Measurements from ENCODE around the gene USF2.
"Not testable (repeated sequence)": the region's sequence is repeated elsewhere in the genome, so short reads cannot be mapped to it uniquely, and the experiment has no call there.

The USF2 gene

DNA sequence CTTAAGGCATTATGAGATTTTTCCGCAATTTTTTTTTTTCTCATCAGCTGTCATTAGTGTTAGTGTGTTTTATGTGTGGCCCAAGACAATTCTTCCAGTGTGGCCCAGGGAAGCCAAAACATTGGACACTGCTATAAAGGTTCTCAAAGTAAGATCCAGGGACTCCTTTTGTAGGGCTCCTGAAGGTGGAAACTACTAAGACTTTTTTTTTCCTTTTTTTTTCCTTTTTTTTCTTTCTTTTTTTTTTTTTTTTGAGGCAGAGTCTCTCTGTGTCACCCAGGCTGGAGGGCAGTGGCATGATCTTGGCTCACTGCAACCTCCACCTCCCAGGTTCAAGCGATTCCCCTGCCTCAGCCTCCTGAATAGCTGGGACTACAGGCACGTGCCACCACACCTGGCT, 16.7 kb downstream of the USF2 start:
- not testable (repeated sequence) for DNase-seq

DNA sequence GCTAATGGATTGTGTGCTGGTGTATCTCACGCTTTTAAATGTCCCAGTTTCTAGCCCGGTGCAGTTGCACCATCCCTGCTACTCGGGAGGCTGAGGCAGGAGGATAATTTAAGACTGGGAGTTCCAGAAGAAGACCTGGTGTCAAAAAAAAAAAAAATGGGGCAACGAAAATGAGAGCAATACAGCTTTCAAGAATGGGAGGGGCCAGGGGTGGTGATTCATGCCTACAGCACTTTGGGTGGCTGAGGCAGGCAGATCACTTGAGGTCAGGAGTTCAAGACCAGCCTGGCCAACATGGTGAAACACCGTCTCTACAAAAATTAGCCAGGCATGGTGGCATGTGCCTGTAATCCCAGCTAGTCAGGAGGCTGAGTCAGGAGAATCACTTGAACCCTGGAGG, 17.3 kb downstream of the USF2 start:
- DNase-seq = not testable (repeated sequence)

DNA sequence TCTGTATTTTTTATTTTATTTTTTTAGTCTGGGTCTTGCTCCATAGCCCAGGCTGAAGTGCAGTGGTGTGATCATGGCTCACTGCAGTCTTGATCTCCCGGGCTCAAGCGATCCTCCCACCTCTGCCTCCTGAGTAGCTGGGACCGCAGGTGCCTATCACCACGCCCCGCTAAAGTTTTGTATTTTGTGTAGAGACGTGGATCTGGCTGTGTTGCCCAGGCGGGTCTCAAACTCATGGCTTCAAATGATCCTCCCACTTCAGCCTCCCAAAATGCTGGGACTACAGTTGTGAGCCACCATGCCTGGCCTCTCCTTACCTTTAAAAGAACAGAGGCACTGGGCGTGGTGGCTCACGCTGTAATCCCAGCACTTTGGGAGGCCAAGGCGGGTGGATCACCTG, 19.0 kb downstream of the USF2 start:
- DNase-seq = no peak

DNA sequence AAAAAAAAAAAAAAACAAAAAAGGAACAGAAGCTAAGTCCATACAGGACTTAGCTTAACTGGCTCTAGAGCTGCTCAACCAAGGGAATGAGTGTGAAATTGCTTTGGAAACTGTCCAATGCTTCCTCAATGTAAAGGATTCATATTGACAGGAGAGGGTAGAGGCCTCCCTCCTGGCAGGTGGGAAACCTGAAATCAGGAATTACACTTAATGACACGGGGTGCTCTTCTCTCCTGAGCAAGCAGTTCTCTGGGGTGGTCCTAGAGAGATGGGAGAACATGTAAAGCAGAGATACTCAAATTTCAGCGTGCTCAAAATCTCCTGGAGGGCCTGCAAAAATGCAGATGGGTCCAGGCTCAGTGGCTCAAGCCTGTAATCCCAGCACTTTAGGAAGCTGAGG, 19.6 kb downstream of the USF2 start:
- no peak for DNase-seq

DNA sequence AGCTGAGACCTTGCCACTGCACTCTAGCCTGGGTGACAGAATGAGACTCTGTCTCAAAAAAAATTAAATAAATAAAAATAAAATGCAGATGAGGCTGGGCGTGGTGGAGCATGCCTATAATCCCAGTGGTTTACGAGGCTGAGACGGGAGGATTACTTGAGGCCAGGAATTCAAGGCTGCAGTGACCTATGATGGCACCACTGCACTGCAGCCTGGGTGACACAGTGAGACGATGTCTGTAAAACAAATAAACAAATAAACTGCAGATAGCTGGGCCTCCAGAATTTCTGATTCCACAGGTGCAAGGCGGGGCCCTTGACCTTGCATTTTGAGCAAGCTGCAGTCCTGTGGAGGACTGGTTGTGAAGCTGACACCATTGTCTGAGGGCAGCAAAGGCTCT, 20.1 kb downstream of the USF2 start:
- DNase-seq = no peak

DNA sequence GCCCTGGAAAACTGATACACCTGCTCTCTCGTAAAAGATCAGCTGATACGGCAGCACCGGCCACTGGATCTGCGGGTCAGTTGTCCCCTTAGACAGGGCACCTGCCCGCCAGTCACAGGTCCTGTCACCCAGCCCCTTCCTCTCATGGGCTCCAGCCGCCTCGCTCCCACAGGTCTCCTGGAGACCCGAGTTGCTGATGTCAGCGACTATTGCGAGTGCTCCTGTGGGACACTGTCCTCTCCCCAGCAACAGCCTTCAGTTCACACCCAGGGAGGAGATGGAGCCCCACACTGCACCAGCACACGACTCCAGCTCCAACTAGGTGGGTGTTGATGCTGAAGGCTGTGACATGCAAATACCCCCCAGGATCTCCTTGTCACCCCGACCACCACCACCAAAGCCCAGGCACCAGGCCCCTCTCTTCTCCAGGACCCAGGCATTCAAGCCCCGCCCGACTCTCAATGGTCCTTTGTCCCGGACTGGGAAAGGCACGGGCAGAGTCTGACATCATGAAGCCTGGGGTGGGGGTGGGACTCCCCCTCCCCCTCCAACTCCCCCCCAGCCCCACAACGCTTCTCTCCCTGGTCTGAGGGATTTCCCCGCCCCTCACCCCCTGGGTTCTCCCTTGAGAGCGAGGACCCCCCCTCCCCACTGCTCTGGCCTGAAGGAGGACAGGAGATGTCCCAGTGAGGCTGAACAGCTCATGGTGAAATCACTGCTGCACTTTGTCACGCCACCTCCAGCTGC, 21.8 kb downstream of the USF2 start:
- no peak for DNase-seq

DNA sequence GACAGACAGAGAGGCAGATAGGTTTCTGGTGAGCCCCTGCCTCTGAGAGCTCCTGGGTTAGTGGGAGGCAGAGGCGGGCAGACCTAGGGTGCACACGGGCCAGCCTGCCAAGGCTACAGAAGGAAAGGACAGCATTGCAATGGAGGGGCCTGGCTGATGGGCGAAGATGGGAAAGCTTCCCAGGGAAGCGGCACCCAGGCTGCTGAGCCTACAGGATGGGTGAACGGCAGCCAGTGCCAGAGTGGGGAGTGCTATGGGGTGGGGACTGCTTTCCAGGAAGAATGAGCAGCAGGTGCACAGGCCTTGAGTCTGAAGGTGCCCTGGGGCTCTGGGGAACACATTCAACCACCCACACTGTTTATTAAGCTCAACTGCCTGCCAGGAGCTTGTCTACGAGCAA, 22.5 kb downstream of the USF2 start:
- DNase-seq = no peak

DNA sequence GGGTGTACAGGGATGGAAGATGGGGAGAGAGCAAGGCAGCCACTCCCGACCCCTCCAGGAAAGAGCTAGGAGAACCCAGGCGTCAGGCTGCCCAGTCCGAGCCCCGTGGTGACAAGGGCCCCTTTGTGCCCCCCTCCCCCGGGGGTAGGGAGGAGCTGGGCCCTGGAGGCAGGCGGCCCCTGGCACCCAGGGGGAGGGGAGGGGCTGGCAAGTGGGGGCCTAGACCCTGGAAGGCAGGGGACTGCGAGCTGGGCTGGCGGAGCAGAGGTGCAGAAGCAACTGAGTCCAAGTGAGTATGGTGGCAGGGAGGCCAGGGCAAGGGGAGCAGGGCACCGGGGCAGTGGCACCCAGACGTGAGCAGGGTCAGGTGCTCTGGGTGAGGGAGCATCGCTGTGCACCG, 23.2 kb downstream of the USF2 start, which contains the start of gene MAG:
TSS of gene MAG (plus strand) at position 246 of the 400 bp plus-strand sequence. CDS start 3,248 bp downstream, outside the sequence.
- no peak for DNase-seq

DNA sequence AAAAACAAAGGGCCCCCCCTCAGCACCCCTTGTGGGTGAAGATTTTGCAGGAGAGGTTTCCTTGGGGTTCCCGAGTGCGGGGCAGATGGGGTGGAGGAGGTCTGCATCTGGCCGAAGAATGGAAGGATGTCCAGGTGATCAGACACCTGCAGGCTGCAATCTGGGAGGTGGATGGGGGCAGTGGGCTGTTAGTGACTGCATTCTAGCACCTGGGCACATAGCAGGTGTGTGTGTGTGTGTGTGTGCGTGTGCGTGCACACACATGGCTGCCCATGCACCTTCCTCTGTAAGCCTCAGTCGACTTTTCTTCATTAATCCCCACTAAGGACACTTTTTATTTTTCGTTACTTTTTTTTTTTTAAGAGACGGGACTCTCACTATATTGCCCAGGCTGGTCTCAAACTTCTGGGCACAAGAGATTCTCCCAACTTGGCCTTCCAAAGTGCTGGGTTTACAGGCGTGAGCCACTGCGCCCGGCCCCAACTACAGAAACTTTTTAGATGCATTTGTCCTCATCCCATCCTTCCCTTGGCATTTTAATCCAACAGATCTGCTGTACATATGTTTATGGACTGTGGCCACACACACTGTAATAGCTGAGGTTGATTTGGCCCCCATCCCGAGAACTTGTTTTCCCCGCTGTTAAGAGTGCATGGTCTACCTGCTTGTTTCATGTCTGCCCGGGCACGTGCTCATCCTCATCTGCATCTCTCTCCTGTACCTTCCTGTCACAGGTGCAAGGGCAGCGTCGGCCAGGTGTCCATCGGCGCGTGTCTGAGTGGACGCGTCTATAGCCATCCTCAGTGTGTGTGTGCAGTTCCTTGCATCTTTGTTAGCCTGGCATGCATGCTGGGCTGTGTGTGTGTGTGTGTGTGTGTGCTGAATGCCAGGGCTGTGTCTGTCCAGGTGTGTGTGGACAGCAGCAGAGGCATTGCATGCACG, 23.9 kb downstream of the USF2 start:
- no peak for DNase-seq

DNA sequence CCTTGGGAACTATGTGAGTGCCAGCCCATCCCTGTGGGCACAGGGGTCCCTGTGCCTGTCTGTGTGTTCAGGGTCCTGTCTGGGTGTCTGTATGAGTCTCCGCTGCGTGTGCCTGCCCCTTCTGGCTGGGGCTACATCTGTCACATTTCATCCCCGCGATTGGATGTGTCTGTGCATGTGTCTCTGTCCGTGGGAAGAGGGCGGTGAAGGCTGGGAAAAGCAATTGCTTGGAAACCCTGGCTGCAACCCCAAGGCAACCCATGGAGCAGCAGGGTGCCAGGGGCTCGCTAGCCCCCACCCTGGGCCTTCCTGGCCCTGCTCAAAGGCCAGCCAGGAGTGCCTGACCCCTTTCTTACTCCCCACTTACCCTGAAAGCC, 24.6 kb downstream of the USF2 start:
- DNase-seq = no peak

DNA sequence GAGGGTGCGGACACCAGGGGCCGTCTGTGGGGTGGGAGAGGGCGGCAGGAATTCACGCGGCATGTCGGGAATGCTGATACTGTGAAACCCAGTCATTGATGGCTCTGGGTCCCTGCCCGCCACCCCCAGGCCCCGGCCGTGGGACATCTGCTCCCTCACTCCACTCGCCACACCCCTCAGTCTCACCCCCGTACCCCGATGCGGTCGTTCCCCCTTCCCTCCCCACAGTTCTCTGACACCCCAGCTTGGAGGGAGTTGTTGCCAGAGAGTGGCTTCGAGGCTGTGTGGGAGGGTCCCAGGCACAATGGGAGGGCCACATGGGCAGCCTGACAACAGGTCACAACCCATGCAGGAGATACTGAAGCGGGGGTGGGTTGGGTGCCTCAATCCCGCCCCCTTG, 25.0 kb downstream of the USF2 start:
- DNase-seq = no peak

DNA sequence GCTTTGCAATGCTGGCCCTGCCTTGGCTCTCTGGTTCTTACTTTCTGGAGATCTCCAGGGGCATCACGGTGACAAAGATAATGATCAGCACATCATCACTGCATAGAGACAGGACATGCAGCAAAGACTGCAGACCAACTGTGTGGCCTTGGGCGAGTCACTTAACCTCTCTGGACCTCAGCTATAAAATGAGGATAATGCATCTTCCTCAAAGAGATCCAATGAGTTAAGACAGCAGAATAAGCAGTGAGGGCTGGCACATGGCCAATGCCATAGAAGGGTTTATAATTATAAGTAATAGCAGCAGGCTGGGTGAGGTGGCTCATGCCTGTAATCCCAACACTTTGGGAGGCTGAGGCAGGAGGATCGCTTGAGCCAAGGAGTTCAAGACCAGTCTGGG, 25.6 kb downstream of the USF2 start:
- no peak for DNase-seq

DNA sequence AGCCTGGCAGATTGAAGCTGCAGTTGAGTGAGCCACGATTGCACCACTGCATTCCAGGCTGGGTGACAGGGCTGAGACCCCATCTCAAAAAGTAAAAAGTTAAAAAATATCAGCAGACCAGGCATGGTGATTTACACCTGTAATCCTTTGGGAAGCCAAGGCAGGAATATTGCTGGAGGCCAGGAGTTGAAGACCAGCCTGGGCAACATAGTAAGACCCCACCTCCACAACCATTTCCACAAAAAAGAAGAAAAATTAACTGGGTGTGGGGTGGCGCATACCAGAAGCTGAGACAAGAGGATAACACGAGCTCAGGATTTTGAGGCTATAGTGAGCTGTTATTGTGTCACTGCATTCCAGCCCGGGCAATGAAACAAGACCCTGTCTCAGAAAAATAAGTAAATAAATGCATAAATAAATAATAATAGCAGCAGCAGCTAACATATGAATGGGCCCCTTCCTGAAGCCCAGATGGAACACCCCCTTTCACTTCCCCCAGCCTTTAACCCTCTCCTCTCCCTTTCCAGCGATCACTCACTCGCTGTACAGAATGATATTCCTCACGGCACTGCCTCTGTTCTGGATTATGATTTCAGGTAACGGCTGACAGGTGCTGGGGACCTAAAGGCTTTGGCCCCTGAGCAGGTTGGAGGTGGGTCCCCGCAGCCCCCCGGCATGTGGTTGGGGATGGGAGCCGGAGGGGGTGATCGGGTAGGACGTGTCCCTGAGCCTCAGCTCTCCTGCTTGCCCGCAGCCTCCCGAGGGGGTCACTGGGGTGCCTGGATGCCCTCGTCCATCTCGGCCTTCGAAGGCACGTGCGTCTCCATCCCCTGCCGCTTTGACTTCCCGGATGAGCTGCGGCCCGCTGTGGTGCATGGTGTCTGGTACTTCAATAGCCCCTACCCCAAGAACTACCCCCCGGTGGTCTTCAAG, 26.4 kb downstream of the USF2 start:
- no peak for DNase-seq

DNA sequence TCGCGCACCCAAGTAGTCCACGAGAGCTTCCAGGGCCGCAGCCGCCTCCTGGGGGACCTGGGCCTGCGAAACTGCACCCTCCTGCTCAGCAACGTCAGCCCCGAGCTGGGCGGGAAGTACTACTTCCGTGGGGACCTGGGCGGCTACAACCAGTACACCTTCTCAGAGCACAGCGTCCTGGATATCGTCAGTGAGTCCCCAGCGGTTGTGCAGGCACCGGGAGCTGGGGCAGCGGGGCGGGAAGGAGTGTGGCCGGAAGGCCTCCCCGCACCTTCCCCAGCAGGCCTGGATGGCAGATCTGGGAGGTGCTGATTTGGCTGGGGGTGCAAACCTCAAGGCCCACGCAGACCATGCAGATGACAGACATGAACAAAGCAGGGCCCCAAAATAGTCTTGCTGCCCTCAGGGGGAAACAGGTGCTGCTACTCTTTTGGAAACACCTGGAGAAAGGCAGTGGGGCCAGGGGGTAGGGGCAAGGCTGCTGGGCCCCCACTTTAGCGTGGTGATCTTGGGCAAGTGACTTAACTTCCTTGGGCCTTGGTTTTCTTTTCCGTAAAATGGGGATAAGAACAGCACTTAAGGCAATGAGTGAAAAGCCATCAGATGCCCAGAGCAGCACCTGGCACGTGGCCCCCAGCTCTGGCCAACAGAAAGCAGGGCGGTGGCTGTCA, 27.2 kb downstream of the USF2 start:
- DNase-seq = peak; percentile 30 to 43

DNA sequence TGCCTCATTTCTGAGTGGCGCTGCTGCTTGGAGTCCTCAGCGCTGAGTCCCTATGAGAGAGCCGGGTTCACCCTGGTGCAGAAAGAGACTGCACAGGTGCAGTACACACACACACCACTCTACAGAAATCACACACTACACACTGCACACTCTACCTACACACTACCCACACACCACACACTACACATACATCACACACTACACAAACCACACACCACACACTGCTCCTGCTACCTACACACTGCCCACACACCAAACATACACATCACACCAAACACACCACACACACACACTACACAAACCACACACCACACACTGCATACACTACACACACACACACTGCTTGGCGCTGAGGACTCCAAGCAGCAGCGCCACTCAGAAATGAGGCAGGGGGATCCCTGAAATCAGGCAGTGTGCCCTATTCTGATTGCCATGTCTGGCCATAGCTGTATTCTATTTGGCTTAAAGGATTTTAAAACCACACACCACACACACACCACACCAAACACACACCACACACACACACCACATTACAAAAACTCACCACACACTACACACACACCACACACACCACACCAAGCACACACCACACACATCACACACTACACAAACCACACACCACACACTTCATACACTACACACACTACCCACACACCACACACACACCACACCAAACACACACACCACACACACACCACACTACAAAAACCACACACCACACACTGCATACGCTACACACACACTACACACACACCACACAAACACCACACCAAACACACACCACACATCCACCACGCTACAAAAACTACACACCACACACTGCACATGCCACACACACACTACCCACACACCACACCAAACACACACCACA, 28.1 kb downstream of the USF2 start:
- DNase-seq = no peak

DNA sequence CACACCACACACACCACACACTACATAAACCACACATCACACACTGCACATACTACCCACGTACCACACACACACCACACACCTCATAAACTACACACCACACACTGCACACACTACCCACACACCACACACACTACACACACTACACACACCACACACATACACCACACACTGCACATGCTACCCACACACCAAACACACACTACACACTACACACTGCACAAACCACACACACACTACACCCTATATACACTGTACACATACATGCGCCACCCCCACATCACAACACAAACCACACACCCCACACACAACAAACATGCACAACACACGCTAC, 28.7 kb downstream of the USF2 start:
- DNase-seq = no peak

DNA sequence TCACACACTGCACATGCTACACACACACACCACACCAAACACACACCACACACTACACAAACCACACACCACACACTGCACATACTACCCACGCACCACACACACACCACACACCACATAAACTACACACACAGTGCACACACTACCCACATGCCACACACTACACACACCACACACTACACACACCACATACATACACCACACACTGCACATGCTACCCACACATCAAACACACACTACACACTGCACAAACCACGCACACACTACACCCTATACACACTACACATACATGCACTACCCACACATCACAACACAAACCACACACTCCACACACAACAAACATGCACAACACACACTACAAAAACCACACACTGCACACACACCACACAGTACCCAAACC, 29.2 kb downstream of the USF2 start:
- no peak for DNase-seq

DNA sequence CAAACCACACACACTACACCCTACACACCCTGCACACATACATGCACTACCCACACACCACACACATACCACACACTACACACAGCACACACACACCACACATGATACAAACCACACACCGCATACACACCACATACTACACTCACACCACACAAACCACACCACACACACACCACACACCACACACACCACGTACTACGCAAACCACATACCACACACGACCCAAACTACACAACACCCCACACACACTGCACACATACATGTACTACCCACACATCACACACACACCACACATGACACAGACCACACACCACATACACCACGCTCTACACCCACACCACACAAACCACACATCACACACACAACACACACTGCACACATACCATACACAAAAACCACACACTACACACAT, 29.8 kb downstream of the USF2 start:
- no peak for DNase-seq

DNA sequence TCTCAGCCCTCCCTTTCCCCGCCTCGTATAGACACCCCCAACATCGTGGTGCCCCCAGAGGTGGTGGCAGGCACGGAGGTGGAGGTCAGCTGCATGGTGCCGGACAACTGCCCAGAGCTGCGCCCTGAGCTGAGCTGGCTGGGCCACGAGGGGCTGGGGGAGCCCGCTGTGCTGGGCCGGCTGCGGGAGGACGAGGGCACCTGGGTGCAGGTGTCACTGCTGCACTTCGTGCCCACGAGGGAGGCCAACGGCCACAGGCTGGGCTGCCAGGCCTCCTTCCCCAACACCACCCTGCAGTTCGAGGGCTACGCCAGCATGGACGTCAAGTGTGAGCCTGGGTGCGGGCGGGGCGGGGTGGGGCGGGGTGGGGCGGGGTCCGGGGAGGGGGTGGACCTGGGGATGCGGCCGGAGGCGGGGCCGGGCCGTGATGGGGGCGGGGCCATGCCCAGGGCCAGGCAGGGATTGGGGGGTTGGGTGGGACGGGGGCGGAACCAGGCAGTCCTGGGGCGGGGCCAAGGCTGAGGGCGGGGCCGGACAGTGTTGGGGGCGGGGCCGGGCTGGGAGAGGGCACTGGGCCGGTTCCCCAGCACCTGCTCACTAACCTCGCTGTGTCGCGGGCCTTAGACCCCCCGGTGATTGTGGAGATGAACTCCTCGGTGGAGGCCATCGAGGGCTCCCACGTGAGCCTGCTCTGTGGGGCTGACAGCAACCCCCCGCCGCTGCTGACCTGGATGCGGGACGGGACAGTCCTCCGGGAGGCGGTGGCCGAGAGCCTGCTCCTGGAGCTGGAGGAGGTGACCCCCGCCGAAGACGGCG, 31.0 kb downstream of the USF2 start:
- DNase-seq = no peak

DNA sequence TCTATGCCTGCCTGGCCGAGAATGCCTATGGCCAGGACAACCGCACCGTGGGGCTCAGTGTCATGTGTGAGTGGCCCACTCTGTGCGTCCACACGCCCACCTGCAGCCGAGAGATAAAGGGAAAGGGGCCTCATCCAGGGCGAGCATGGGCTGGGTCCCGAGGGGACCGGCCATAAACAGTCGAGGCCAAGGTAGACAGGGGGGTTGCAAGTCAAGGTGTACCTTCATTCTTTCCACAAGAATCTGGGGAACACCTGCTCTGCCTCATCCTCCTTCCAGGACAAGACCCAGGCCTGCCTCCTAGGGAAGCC, 31.5 kb downstream of the USF2 start:
- no peak for DNase-seq

DNA sequence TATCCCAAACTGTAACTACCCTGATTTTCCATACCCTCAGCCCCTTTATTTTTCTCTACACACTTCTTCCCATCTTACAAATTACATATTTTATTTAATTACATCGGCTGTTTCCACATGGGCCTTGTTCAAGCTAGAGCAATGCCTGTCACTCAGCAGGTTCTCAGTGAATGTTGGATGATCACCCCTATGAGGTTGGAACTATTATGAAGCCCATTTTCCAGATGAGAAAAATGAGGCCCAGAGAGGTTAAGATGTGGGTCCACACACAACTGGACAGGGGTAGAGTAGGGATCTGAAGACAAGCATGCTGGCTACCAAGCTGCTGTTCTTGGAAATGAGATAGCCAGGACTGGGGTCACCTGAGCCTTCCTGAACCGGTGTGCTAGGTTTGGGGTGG, 33.2 kb downstream of the USF2 start:
- no peak for DNase-seq

Data from CD4-positive, alpha-beta T cell treated with Interferon alpha-2 for 1 hour (primary cell).